T-cell (primary cell): Measurements from ENCODE around the gene RNF13. TPM values are rescaled to one million over a fixed set of nuclear protein-coding genes. Genes with fewer than 3 reads are reported as not detected.
"Not testable (repeated sequence)": the region's sequence is repeated elsewhere in the genome, so short reads cannot be mapped to it uniquely, and the experiment has no call there.

Experiments used
- ATAC-seq, 4 experiments: fragments of 200-7000 bp in 3 of 4; fragments of 150-1000 bp in 1 of 4; cut with Tn5 transposase; replicated peaks in 1 of 4; 1 replicate in 3 of 4; 2 replicates in 1 of 4; pipeline ENCODE4 v1.10.0; 2021; ENCODE audit warnings: moderate library complexity in 3 of 4, mild to moderate bottlenecking in 2 of 4, moderate number of reproducible peaks in 1 of 4
- CTCF ChIA-PET, 2 donors: fragments of 300-600 bp; sonication (Branson Sonifier 250); formaldehyde crosslinking; loops; one replicate each; lab custom pipeline; 2022; ENCODE audit warnings: antibody characterized with exemption in 2 of 2; lab: Charles Lee
- POLR2A ChIA-PET, 2 donors: fragments of 300-600 bp; sonication (Branson Sonifier 250); formaldehyde crosslinking; loops; one replicate each; lab custom pipeline; 2022; ENCODE audit warnings: antibody characterized with exemption in 2 of 2; lab: Charles Lee
- DNase-seq, 35 experiments: peaks; one replicate each; pipeline versions ENCODE4 v3.0.0 to v3.0.0-alpha.2; 2013 to 2023
- H3K27ac ChIP-seq: one replicate; pipeline ENCODE4 v1.5.1; 2013; ENCODE audit warnings: low read length
- H3K27me3 ChIP-seq, 2 experiments: replicated peaks in 1 of 2; 1 replicate in 1 of 2; 2 replicates in 1 of 2; pipeline versions ENCODE4 v1.6.1 to v1.7.0; 2013; ENCODE audit warnings: low read length in 1 of 2, mixed read lengths in 1 of 2; ENCODE audit not compliant: control insufficient read depth in 2 of 2, insufficient read depth in 2 of 2; ENCODE audit errors: extremely low read depth in 1 of 2
- H3K36me3 ChIP-seq, 2 donors: 1 replicate in 1 of 2; 2 replicates in 1 of 2; pipeline versions ENCODE4 v1.6.1 to v1.7.0; 2013; ENCODE audit warnings: low read length in 1 of 2; ENCODE audit not compliant: control insufficient read depth in 2 of 2, insufficient read depth in 1 of 2; ENCODE audit errors: extremely low read depth in 1 of 2
- H3K4me1 ChIP-seq, 2 experiments: 1 replicate in 1 of 2; 2 replicates in 1 of 2; pipeline versions ENCODE4 v1.6.1 to v1.7.0; 2013; ENCODE audit warnings: low read length in 2 of 2, mixed read lengths in 1 of 2; ENCODE audit not compliant: insufficient read depth in 2 of 2, control insufficient read depth in 1 of 2; ENCODE audit errors: extremely low read depth in 1 of 2
- H3K4me3 ChIP-seq, 2 donors: 1 replicate in 1 of 2; 2 replicates in 1 of 2; pipeline versions ENCODE4 v1.5.1 to v1.7.0; 2013; ENCODE audit warnings: mild to moderate bottlenecking in 2 of 2, low read length in 1 of 2, moderate library complexity in 1 of 2; ENCODE audit not compliant: control insufficient read depth in 1 of 2; ENCODE audit errors: extremely low read depth in 1 of 2
- H3K9me3 ChIP-seq: 2 replicates; pipeline ENCODE4 v1.7.0; 2013
- H3K27ac Mint-ChIP-seq, 2 donors: one replicate each; pipeline ENCODE4 v1.8.0; 2020 to 2021; ENCODE audit warnings: mild to moderate bottlenecking in 2 of 2, mixed read lengths in 2 of 2
- H3K27me3 Mint-ChIP-seq, 2 donors: one replicate each; pipeline ENCODE4 v1.8.0; 2021 to 2022; ENCODE audit warnings: mixed read lengths in 2 of 2
- H3K36me3 Mint-ChIP-seq: one replicate; pipeline ENCODE4 v1.8.0; 2021; ENCODE audit warnings: mixed read lengths
- H3K4me1 Mint-ChIP-seq, 3 donors: one replicate each; pipeline ENCODE4 v1.8.0; 2020 to 2022; ENCODE audit warnings: mixed read lengths in 3 of 3, mild to moderate bottlenecking in 1 of 3
- H3K4me3 Mint-ChIP-seq, 3 donors: one replicate each; pipeline ENCODE4 v1.8.0; 2020 to 2022; ENCODE audit warnings: mild to moderate bottlenecking in 3 of 3, mixed read lengths in 3 of 3, moderate library complexity in 3 of 3
- H3K9me3 Mint-ChIP-seq, 3 donors: one replicate each; pipeline ENCODE4 v1.8.0; 2020 to 2022; ENCODE audit warnings: mixed read lengths in 3 of 3
- WGBS: methylation state at CpG from one replicate; pipeline ENCODE4 v1.1.5; 2013; ENCODE audit warnings: missing lambda C conversion rate; ENCODE audit not compliant: insufficient coverage; 5-methylcytosine and 5-hydroxymethylcytosine counted together
- total RNA-seq, 35 experiments: library from RNA in 6 of 35; stranded (reverse) in 6 of 35; fragments of 120-200 nt in 1 of 35; gene quantifications; one replicate each; pipeline versions ENCODE4 v1.2.1 to v1.2.4 and lab custom pipeline; 2013 to 2026

Gene RNF13
- total RNA-seq, 5 donors from 2014 or later (not counting 1 experiment from before 2014, with no cell fraction given): 45.0 to 55.8 (median 54.8) TPM

DNA sequence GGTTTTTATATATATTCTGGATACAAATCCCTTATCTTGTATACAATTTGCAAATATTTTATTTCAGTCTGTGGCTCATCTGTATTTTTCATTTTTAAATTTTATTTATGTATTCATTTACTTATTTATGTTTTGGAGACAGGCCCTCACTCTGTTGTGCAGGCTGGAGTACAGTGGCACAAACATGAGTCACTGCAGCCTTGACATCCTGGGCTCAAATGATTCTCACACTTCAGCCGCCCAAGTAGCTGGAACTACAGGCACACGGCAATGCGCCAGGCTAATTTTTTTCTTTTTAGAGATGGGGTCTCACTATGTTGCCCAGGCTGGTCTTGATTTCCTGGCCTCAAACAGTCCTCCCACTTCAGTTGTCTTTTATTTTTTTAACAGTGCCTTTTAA is 107.1 kb downstream of the RNF13 start:
- H3K4me1 ChIP-seq: no peaks in the 10 kb centered on the region
- H3K36me3 Mint-ChIP-seq: peaks cover 42% of the 10 kb centered on the region
- H3K27me3 ChIP-seq: no peaks in the 10 kb centered on the region
- DNase-seq (no peak), ATAC-seq (no peak)
- CTCF ChIA-PET: no interaction called here
- no peak overlapping the region for H3K4me3 ChIP-seq
- H3K4me3 Mint-ChIP-seq: no peak overlapping the region
- POLR2A ChIA-PET: no interaction called here
- WGBS: no CpG with 5 or more reads among the region's 3 CpGs
- no peaks in the 10 kb centered on the region for H3K9me3 Mint-ChIP-seq
- H3K9me3 ChIP-seq: peaks cover 6% of the 10 kb centered on the region
- peaks cover 0 to 14% of the 10 kb centered on the region in 2 donors for H3K36me3 ChIP-seq
- H3K27ac ChIP-seq: no peak overlapping the region
- H3K27me3 Mint-ChIP-seq: no peaks in the 10 kb centered on the region
- no peak overlapping the region for H3K27ac Mint-ChIP-seq
- no peaks in the 10 kb centered on the region for H3K4me1 Mint-ChIP-seq

DNA sequence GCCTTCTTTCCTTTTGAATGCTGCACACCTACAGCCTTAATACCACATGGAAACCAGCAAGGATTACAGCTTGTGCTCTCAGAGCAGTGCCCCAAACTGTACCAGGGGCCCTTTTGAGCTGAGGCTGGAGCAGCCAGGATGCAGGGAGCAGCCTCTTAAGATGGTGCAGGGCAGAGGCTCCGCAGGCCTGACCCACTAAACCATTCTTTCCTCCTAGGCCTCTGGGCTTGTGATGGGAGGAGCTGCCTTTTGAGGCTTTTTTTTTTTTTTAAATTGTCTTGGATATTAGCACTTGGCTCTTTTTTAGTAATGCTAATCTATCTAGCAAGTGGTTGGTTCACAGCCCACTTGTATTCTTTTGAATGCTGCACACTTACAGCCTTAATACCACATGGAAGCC is 120.0 kb downstream of the RNF13 start:
- H3K4me1 ChIP-seq: peaks cover 0 to 3% of the 10 kb centered on the region in 2 experiments
- H3K36me3 ChIP-seq: peaks cover 0 to 4% of the 10 kb centered on the region in 2 donors
- no peak overlapping the region for H3K27ac ChIP-seq
- H3K27me3 Mint-ChIP-seq: no peaks in the 10 kb centered on the region
- WGBS: no CpG with 5 or more reads among the region's 1 CpG
- H3K4me3 ChIP-seq: no peak overlapping the region
- H3K4me3 Mint-ChIP-seq: no peak overlapping the region
- H3K27me3 ChIP-seq: no peaks in the 10 kb centered on the region
- CTCF ChIA-PET: interaction anchor here in 1 of 2 donors (0.6 to 0.7 kb wide), 2 partner anchors 292 to 733 kb away, joined by 4 to 5 read pairs; no protein-coding TSS in a partner anchor
- no peaks in the 10 kb centered on the region for H3K9me3 ChIP-seq
- no peak for DNase-seq
- no peak overlapping the region for H3K27ac Mint-ChIP-seq
- H3K9me3 Mint-ChIP-seq: peaks cover 0 to 11% (median 5%) of the 10 kb centered on the region in 3 donors
- H3K36me3 Mint-ChIP-seq: peaks cover 49% of the 10 kb centered on the region
- POLR2A ChIA-PET: no interaction called here
- peaks cover 11 to 23% (median 16%) of the 10 kb centered on the region in 3 donors for H3K4me1 Mint-ChIP-seq
- ATAC-seq: no peak

DNA sequence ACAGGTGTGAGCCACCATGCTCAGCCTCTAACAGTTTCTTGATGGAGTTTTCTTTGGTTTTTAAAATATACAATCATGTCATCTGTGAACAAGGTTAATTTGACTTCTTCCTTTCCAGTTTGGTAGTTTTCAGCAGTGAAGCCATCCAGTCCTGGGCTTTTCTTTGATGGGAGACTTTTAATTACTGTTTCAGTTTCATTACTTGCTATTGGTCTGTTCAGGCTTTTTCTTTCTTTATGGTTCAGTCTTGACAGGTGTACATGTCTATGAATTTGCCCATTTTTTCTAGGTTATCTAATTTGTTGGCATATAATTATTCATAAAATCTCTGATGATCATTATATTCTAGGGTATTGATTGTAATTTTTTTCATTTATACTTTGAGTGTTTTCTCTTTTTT is 120.8 kb downstream of the RNF13 start:
- ChIA-PET CTCF (no interaction called here), POLR2A (no interaction called here)
- DNase-seq (no peak), ATAC-seq (no peak)
- Mint-ChIP-seq H3K4me1 (peaks cover 11 to 23% (median 16%) of the 10 kb centered on the region in 3 donors), H3K9me3 (peaks cover 0 to 11% (median 5%) of the 10 kb centered on the region in 3 donors), H3K27ac (no peak overlapping the region), H3K27me3 (no peaks in the 10 kb centered on the region), H3K36me3 (peaks cover 45% of the 10 kb centered on the region), H3K4me3 (no peak overlapping the region)
- no peak overlapping the region for H3K4me3 ChIP-seq
- H3K4me1 ChIP-seq: peaks cover 0 to 3% of the 10 kb centered on the region in 2 experiments
- peaks cover 0 to 4% of the 10 kb centered on the region in 2 donors for H3K36me3 ChIP-seq
- no peaks in the 10 kb centered on the region for H3K9me3 ChIP-seq
- no peaks in the 10 kb centered on the region for H3K27me3 ChIP-seq
- H3K27ac ChIP-seq: no peak overlapping the region

DNA sequence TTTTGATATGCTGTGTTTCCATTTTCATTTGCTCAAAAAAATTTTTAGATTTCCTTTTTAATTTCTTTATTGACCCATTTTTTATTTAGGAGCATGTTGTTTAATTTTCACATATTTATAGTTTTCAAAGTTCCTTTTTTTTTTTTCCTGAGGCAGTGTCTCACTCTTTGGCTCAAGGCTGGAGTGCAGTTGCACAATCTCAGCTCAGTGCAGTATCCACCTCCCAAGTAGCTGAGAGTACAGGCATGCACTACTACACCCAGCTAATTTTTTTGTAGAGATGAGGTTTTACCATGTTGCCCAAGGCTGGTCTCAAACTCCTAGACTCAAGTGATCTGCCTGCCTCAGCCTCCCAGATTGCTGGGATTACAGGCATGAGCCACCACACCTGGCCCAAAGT is 121.5 kb downstream of the RNF13 start:
- Histone ChIP-seq H3K4me3 (no peak overlapping the region), H3K9me3 (no peaks in the 10 kb centered on the region), H3K27ac (no peak overlapping the region), H3K36me3 (peaks cover 0 to 4% of the 10 kb centered on the region in 2 donors), H3K27me3 (no peaks in the 10 kb centered on the region), H3K4me1 (peaks cover 0 to 3% of the 10 kb centered on the region in 2 experiments)
- Mint-ChIP-seq H3K4me1 (peaks cover 17 to 30% (median 23%) of the 10 kb centered on the region in 3 donors), H3K27ac (no peak overlapping the region), H3K9me3 (peaks cover 0 to 11% (median 5%) of the 10 kb centered on the region in 3 donors), H3K4me3 (no peak overlapping the region), H3K36me3 (peaks cover 45% of the 10 kb centered on the region), H3K27me3 (no peaks in the 10 kb centered on the region)
- POLR2A ChIA-PET: no interaction called here
- CTCF ChIA-PET: no interaction called here
- ATAC-seq: no peak
- no peak for DNase-seq

DNA sequence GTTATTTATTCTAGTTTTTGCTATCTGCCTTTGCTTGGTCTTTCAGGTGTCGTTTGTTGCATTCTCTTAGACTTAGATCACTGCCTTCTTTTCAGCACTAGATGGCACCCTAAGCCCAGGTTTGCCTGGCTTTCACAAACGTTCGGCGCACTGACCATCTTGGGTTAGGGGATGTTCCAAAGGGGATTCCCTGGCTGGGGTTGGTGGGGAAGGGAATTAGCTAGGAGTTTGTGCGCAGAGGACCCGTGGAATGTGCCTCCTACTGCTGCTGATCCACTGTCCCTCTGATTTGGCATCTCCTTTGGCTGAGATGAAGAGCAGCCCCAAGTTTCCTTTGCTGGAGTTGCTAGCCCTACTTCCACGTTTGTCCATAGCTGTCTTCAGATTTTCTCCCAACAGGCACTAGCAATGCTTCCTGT is 123.8 kb downstream of the RNF13 start:
- WGBS: 83% methylated on average over 2 of the region's 7 CpGs
- POLR2A ChIA-PET: interaction anchor here in 1 of 2 donors (0.6 kb wide), 2 partner anchors 117 to 821 kb away, joined by 4 to 5 read pairs; no protein-coding TSS in a partner anchor
- no peak overlapping the region for H3K4me3 ChIP-seq
- Mint-ChIP-seq H3K27ac (no peak overlapping the region), H3K27me3 (no peaks in the 10 kb centered on the region), H3K4me3 (no peak overlapping the region), H3K9me3 (peaks cover 0 to 9% (median 5%) of the 10 kb centered on the region in 3 donors), H3K36me3 (peaks cover 38% of the 10 kb centered on the region), H3K4me1 (peaks cover 26 to 35% (median 29%) of the 10 kb centered on the region in 3 donors)
- H3K27me3 ChIP-seq: no peaks in the 10 kb centered on the region
- peaks cover 0 to 9% of the 10 kb centered on the region in 2 donors for H3K36me3 ChIP-seq
- H3K27ac ChIP-seq: no peak overlapping the region
- no peaks in the 10 kb centered on the region for H3K9me3 ChIP-seq
- DNase-seq (peak in 31 of 35 experiments; percentile 2 to 67 (median 11)), ATAC-seq (peak in 1 of 4 experiments; percentile 60)
- CTCF ChIA-PET: interaction anchor here (0.6 to 2.8 kb wide), 12 partner anchors 9 to 356 kb away, joined by 3 to 12 read pairs (median 4); partner anchors contain the start of gene PFN2 (in 1 of the 2)
- peaks cover 0 to 3% of the 10 kb centered on the region in 2 experiments for H3K4me1 ChIP-seq

DNA sequence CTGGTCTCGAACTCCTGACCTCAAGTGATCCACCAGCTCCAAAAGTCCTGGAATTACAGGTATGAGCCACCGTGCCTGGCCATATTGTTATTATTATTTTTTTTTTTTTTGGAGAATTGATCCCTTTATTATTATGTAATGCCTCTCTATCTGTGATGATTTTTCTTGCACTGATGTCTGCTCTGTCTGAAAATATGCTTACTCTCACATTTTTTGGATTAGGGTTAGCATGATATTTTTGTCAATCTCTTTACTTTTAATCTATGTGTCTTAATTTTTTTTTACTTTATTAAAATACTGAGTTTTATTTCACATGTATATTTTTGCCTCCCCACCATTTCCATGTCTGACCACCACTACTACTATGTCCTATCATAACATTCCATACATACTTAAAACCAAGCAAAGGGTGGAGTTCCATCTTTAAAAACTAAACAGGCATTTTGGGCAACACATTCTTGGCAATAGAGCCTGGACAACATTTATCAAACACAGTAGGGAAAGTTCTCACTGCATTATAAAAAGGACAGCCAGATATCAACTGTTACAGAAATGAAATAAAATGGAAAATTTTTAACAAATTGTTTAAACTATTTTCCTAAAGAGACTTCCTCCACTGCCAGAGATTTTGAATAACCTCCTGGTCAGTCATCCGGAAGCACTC is 125.5 kb downstream of the RNF13 start:
- H3K36me3 ChIP-seq, H3K27me3 ChIP-seq, DNase-seq, POLR2A ChIA-PET, H3K9me3 ChIP-seq, H3K4me1 ChIP-seq, H3K4me3 ChIP-seq, H3K27ac ChIP-seq, H3K27ac Mint-ChIP-seq, ATAC-seq, H3K9me3 Mint-ChIP-seq, H3K27me3 Mint-ChIP-seq, H3K4me3 Mint-ChIP-seq: not testable (repeated sequence)
- no CpG with 5 or more reads among the region's 3 CpGs for WGBS
- Mint-ChIP-seq H3K36me3 (peaks cover 46% of the 10 kb centered on the region), H3K4me1 (peaks cover 28 to 44% (median 34%) of the 10 kb centered on the region in 3 donors)
- CTCF ChIA-PET: interaction anchor here (0.6 to 1.8 kb wide), 2 partner anchors 246 to 278 kb away, joined by 3 to 7 read pairs; no protein-coding TSS in a partner anchor
